HG03439 (cell line): ENCODE measurements around the gene SMARCC1.
"Not testable (repeated sequence)": the region's sequence is repeated elsewhere in the genome, so short reads cannot be mapped to it uniquely, and the experiment has no call there.

Experiments used
- ATAC-seq: cut with Tn5 transposase; IDR thresholded peaks from one replicate; pipeline ENCODE4 v1.9.1; 2021; ENCODE audit warnings: mild to moderate bottlenecking, moderate library complexity; ENCODE audit not compliant: unreplicated experiment

SMARCC1 gene

DNA sequence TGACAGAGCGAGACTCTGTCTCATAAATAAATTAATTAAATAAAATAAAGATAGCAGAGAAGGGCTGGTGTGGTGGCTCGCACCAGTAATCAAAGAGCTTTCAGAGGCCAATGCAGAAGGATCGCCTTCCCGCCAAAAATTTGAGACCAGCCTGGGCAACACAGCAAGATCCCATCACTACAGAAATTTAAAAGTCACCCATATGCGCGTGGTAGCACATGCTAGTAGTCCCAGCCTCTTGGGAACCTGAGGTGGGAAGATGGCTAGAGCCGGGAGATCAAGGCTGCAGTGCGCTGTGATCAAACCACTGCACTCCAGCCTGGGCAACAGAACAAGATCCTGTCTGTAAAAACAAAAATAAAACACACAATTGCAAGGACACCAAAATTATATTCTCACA, 9.6 kb downstream of the SMARCC1 start:
- no peak for ATAC-seq

DNA sequence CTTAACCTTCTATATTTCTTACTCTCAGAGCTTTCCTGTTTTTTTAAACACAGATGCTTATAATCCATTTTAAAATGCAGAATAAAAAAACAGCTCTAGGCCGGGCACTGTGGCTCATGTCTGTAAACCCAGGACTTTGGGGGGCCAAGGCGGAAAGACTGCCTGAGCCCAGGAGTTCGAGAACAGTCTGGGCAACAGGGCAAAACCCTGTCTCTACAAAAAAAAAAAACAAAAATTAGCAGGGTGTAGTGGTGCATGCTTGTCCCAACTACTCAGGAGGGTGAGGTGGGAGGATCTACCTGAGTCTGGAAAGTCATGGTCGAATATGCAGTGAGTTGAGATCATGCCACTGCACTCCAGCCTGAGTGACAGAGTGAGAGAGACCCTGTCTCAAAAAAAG, 15.5 kb downstream of the SMARCC1 start:
- ATAC-seq: no peak

DNA sequence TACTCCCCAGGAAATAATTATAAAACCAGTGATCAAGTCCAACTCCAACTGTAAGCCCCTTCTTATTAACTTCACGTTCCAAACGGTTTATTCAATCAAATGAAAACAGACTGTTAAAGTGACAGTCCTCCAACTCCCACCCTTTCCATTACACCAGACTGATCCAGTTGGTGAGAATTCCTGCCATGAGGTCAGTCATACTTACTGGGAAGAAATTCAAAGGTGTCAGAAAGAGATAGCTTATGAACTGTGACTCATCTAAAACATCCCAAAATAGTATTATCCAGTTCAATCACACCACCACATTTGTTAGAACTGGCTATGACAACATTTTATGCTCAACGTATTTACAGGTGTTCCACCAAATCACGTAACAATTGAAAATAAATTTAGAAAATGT, 19.5 kb downstream of the SMARCC1 start:
- no peak for ATAC-seq

DNA sequence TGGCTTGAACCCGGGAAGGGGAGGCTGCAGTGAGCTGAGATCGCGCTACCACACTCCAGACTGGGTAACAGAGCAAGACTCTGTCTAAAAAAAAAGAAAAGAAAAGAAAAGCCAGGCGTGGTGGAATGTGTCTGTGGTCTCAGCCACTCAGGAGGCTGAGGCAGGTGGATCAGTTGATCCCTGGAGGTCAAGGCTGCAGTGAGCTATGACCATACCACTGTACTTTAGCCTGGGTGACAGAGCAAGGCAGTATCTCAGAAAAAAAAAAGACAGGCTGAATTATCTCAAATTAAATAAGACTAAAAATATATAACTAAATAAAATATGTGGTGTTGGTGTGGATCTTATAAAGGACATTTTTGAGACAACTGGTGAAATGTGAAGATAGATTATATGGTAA, 20.6 kb downstream of the SMARCC1 start:
- ATAC-seq: no peak

DNA sequence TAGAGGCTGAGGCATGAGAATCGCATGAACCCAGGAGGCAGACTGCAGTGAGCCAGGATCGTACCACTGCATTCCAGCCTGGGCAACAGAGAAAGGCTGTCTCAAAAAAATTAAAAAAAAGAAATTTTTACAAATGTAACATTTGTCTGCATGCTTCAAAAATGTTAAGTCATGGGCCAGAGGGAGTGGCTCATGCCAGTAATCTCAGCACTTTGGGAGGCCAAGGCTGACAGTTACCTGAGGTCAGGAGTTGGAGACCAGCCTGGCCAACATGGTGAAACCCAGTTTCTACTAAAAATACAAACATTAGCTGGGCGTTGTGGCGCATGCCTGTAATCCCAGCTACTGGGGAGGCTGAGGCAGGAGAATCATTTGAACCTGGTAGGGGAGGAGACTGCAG, 21.5 kb downstream of the SMARCC1 start:
- ATAC-seq: not testable (repeated sequence)

DNA sequence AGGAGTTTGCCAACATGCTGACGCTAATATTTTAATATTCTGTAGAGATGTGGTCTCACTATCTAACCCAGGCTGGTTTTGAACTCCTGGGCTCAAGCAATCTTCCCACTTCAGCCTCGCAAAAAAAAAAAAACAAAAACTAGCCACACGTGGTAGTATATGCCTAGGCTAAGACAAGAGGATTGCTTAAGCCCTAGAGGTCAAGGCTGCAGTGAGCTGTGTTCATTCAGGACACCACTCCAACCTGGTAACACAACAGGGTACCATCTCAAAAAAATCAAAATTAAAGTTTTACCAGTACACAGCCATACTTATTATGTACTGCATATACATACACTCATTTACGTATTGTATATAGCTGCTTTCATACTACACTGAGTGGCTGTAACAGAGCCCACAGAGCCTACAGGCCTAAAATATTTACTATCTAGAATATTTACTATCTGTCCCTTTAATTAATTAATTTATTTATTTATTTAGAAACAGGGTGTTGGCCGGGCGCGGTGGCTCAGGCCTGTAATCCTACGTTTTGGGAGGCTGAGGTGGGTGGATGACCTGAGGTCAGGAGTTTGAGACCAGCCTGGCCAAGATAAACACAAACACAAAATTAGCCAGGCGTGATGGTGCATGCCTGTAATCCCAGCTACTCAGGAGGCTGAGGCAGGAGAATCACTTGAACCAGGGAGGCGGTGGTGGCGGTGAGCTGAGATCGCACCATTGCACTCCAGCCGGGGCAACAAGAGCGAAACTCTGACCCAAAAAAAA, 23.2 kb downstream of the SMARCC1 start:
- ATAC-seq: no peak

DNA sequence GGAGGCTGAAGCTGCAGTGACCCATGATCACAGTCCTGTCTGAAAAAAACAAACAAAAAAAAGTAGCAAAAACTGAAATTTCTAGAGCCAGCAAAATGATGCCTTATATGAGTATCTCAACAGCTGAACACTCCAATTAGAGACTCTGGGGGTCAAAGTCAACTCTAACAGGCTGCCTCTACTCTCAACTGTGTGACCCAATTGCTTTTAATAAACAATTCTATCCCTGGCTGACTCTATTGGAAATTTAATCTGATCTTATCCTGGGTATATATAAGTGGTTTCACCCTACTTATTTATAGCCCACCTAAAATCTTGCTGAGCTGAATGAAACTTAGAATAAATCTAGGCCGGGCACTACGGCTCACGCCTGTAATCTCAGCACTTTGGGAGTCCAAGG, 29.0 kb downstream of the SMARCC1 start:
- no peak for ATAC-seq

DNA sequence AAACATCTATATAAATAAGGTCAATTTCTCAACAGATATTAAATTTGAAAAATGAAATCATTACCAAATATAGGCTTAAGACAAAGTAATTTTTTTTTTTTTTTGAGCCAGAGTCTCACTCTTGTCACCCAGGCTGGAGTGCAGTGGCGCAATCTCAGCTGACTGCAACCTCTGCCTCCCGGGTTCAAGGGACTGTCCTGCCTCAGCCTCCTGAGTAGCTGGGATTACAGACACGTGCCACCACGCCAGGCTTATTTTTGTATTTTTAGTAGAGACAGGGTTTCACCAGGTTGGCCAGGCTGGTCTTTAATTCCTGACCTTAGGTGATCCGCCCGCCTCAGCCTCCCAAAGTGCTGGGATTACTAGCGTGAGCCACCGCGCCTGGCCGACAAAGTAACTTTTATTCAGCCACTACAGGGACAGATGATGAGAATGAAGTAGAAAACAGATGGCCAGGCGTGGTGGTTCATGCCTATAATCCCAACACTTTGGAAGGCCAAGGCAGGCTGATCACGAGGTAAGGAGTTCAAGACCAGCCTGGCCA, 30.8 kb downstream of the SMARCC1 start:
- ATAC-seq: not testable (repeated sequence)

DNA sequence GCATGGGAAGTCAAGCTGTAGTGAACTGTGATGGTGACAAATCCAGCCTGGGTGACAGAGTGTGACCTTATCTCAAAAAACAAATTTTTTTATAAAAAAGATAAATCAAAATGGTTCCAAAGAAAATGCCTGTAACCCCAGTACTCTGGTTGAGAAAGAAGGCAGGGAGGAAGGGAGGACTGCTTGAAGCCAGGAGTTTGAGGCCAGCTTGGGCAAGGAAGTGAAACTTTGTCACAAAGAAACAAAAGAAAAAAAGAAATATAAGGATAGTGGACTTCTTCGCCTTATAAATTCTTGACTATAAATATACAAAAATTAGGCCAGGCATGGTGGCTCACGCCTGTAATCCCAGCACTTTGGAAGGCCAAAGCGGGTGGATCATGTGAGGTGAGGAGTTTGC, 34.1 kb downstream of the SMARCC1 start:
- no peak for ATAC-seq

DNA sequence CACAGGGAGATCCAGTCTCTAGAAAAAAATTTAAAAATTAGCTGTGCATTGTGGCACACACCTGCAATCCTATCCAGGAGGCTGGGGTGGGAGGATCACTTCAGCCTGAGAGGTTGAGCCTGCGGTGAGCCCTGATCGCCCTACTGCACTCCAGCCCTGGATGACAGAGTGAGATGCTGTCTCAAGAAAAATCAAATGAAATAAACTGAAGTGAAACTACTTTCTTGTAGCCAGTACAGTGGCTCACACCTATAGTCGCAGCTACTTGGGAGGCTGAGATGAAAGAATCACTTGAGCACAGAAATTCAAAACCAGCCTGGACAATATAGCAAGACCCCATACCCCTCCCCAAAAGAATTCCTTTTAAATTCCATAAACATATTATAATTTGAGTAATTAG, 35.4 kb downstream of the SMARCC1 start:
- no peak for ATAC-seq

DNA sequence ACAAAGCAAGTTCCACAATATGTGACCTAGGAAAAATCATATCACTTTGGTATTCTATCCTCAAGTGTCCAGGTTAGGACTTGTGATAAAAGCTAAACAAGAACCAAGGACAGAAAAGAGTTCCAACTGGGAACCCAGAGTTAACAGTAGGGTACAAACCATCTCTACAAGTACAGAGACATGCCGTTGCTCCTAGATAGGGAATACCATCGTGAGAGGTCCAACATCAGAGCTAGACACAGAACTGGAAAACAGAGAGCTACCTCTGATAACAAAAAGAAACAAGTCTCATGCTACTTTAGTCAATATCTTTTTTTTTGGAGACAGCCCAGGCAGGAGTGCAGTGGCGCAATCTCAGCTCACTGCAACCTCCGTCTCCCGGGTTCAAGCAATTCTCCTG, 37.8 kb downstream of the SMARCC1 start:
- ATAC-seq: no peak

DNA sequence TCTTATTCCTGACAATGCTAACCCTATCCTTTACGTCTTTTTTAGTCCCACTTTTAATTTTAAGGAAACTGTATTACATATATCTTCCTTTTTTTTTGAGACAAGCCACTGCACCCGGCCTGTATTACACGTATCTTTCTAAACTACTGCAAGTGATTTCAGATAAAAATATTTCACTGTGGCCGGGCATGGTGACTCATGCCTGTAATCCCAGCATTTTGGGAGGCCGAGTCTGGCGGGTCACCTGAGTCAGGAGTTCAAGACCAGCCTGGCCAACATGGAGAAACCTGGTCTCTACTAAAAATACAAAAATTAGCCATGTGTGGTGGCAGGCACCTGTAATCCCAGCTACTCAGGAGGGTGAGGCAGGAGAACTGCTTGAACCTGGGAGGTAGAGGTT, 38.3 kb downstream of the SMARCC1 start:
- ATAC-seq: not testable (repeated sequence)

DNA sequence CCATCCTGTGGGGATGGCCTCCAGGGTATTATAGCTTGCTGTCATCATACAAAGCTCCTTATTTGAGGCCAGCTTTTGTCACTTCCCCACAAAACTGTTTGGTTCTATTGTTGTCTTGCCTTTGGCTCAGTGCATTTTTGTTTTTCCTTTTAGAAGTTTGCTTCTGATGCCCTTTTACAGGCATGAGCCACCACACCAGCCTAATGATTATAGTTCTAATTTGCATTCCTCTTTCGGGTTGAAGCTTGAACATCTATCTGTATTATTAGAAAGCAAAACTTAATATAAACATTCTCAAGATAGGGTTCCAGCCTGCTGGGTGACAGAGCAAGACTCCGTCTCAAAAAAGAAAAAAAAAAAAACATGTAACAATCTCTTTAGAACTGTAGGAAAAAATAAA, 39.8 kb downstream of the SMARCC1 start:
- peak; percentile 55 for ATAC-seq

DNA sequence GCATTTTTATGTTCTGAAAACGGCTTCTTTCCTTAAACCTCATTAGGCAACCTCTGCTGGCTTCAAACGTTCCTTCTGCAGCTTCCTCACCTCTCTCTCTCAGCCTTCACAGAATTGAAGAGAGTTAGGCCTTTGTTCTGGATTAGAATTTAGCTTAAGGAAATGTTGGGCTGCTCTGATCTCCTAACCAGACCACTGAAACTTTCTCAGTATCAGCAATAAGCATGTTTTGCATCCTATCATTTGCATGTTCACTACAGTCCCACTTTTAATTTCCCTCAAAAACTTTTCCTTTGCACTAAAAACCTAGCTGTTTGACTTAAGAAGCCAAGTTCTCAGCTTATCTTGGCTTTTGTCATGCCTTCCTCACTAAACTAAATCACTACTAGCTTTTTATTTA, 49.5 kb downstream of the SMARCC1 start:
- ATAC-seq: no peak

DNA sequence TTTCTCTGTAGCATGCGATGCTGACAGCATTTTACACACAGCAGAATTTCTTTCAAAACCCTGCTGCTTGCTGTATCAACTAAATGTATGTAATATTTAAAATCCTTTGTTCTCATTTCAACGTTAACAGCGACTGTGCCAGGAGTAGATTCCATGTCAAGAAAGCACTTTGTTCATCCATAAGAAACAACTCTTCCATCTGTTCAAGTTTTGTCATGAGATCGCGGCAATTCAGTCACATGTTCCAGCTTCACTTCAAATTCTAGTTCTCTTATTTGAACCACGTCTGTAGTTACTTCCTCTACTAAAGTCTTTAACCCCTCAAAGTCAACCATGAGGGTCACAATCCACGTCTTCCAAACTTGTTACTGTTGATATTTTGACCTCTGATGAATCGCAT, 50.6 kb downstream of the SMARCC1 start:
- no peak for ATAC-seq

DNA sequence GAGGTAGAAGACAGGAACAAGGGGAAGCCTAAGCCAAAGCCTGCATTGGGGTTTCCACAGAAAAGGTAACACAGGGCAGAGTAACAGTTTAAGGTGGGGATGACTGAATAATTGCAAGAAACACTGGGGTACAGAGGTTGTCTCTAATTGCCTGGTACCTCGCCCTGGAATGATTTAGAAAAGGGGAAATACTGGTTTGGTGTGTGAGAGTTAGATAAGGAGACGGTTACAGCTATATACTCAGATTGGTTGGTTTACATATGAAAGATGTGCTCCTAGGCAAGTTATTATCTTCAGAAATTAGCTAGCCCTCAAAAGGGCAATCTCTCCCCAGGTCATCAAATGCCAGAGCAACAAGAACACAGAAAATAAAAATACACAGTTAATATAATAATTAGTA, 58.8 kb downstream of the SMARCC1 start:
- no peak for ATAC-seq

DNA sequence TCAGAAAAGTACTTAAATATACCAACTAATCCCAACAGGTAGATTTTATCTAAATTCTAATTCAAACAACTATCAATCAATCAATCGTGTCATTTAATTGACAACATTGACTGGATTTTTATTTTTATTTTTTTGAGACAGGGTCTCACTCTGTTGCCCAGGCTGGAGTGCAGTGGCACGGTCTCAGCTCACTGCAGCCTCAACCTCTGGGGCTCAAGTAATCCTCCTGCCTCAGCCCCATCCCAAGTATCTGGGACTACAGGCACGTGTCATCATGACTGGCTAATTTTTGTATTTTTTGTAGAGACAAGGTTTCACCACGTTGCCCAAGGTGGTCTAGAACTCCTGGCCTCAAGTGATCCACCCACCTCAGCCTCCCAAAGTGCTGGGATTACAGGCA, 64.2 kb downstream of the SMARCC1 start:
- ATAC-seq: not testable (repeated sequence)

DNA sequence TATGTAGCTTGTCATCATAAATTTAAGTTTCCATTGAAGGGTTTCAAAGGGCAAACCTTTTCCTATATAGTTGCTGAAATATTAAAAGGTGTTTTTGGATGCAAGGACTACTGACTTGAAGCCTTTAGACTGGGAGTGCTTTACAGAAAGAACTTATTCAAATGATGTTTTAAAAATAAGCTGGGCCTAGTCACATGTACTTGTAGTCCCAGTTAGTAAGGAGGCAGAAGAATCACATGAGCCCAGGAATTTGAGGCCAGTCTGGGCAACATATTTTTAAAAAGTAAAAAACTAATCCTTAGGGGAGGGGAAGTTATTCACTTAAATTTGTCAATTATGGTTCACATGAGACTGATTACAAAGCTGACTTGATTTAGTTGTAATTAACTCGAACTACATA, 65.0 kb downstream of the SMARCC1 start:
- no peak for ATAC-seq

DNA sequence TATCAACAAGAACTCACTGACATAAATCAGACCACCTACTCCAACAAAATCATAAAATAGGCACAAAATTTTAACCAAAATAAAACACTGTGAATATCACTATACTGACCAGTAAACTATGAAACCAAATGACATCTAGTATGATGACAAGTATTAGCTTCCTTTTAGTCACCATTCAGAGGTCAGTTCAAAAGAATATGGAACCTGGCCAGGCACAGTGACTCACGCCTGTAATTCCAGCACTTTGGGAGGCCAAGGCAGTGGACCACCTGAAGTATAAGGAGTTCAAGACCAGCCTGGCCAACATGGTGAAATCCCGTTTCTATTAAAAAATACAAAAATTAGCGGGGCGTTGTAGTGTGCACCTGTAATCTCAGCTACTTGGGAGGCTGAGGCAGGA, 65.8 kb downstream of the SMARCC1 start:
- ATAC-seq: no peak

DNA sequence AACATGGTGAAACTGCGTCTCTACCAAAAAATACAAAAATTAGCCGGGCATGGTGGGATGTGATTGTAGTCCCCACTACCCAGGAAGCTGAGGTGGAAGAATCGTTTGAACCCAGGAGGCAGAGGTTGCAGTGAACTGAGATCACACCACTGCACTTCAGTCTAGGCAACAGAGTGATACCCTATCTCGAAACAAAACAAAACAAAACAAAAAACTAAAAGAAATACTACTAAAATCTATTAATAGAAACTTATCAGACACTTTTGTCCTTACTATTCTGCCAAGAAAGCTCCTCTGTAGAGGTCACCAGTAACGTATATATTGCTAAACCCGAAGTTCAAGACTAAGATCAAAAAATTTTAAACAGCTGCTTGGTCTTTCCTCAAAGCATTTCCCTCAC, 67.1 kb downstream of the SMARCC1 start:
- no peak for ATAC-seq

DNA sequence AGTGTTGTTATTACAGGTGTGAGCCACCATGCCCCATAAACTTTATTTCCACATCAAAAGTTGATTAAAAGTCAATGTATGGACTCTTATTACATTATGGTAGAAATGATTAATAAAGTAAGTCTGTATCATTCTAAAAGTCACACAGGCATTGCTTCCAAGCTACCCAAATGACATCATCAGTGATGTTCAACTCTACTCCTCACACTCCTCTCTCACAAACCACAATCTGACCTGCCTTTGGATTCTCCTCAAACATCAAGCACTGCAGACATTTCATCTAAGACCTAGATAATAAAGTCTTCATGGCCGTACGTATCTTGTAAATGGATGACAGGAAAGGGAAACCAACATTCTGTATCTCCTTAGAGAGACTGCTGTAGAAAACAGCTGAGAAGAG, 68.0 kb downstream of the SMARCC1 start:
- no peak for ATAC-seq

DNA sequence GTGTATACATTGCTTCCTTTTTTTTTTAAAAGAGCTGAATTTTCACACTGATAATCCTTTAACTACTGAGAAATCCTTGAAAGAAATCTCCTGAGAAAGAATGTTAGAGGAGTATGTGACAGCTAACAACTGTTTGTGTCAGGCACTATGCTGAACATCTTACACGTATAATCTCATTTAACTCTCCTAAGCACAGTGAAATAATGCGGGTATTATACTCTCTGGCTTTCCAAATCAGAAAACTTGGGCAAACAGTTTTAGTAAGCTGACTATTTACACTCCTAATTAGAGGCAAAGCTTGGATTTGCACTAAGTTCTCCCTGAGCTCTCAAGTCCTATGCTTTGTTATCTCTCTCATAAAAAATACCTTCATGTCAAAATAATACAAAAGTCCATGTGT, 69.3 kb downstream of the SMARCC1 start:
- no peak for ATAC-seq

DNA sequence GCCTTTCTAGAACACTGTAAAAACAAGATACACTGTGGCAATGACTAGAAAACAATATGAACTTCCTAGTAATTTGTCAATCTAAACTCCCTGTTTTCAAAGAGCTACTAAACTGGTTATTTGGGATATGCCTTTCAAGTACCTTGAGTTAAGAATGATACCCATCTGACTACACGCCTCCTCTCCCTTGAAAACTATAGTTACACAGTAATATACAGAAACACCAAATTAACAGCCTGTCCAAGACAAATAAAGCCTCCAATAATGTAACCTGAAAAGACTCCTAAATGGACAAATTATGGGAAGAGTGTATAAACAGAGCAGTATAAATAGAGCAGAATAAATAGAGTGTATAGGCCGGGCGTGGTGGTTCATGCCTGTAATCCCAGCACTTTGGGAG, 70.1 kb downstream of the SMARCC1 start:
- no peak for ATAC-seq
